GM12891 (cell line): ENCODE results near the gene C2orf66.

Experiments used
- PAX5 ChIP-seq: IDR thresholded peaks from 2 replicates; pipeline ENCODE4 v1.6.1; 2011; ENCODE audit warnings: low read length, moderate library complexity, mild to moderate bottlenecking; ENCODE audit not compliant: insufficient read depth, severe bottlenecking
- POLR2A ChIP-seq: IDR thresholded peaks from 2 replicates; pipeline ENCODE4 v1.6.1; 2011; ENCODE audit warnings: low read depth, low read length, control low read depth
- POLR2AphosphoS5 ChIP-seq: IDR thresholded peaks from 2 replicates; pipeline ENCODE4 v1.6.1; 2011; ENCODE audit warnings: low read depth, low read length, control low read depth
- POU2F2 ChIP-seq: IDR thresholded peaks from 2 replicates; pipeline ENCODE4 v1.6.1; 2011; ENCODE audit warnings: low read depth, mild to moderate bottlenecking, control low read depth, low read length, moderate library complexity
- SPI1 ChIP-seq: IDR thresholded peaks from 2 replicates; pipeline ENCODE4 v1.6.1; 2011; ENCODE audit warnings: low read depth, low read length, control low read depth
- TAF1 ChIP-seq: IDR thresholded peaks from 2 replicates; pipeline ENCODE4 v1.6.1; 2011; ENCODE audit warnings: low read depth, low read length, control low read depth

- TF ChIP-seq POLR2A = no peak
- no peak for TF ChIP-seq TAF1
- no peak for TF ChIP-seq SPI1
- TF ChIP-seq POLR2AphosphoS5 = no peak
- TF ChIP-seq POU2F2 = no peak
- TF ChIP-seq PAX5 = no peak
These were observed 12.0 kb upstream of the C2orf66 start for GRCh38 chr2:196821195-196821594.
